SK-N-SH (cell line): ENCODE data around the gene CALCOCO1. TPM values are rescaled to one million over a fixed set of nuclear protein-coding genes. Genes with fewer than 3 reads are reported as not detected.

Experiments used
- CTCF ChIA-PET: fragments of 300-600, 350-600 bp; formaldehyde crosslinking; extraction: SDS; loops from one replicate; lab custom pipeline; 2021; lab: Yijun Ruan, JAX
- POLR2A ChIA-PET: fragments of 350-600 bp; sonication (Branson Sonifier 250); formaldehyde crosslinking; extraction: SDS; loops from one replicate; lab custom pipeline; 2020; ENCODE audit warnings: antibody characterized with exemption, inconsistent platforms; lab: Yijun Ruan, JAX
- DNase-seq: peaks from one replicate; pipeline ENCODE4 v3.0.0; 2012
- H2AFZ ChIP-seq: fragments of 200-600 bp; sonication (generic); 2 replicates; pipeline ENCODE4 v1.8.1; 2016; ENCODE audit warnings: antibody characterized with exemption, mild to moderate bottlenecking, low read depth
- H3F3A ChIP-seq: fragments of 200-600 bp; sonication (generic); replicated peaks from 2 replicates; pipeline ENCODE3; 2016; ENCODE audit warnings: antibody characterized with exemption, mild to moderate bottlenecking; ENCODE audit not compliant: insufficient read depth
- H3K27ac ChIP-seq, 2 experiments: fragments of 200-500 bp in 1 of 2; fragments of 200-600 bp in 1 of 2; sonication (Bioruptor generic) in 1 of 2; sonication (generic), shearing (Covaris generic) in 1 of 2; 2 replicates each; pipeline versions ENCODE4 v1.5.1 to v1.6.1; 2014 to 2016; ENCODE audit warnings: low read depth in 2 of 2, inconsistent platforms in 1 of 2, low read length in 1 of 2, mild to moderate bottlenecking in 1 of 2, mixed read lengths in 1 of 2
- H3K27me3 ChIP-seq: fragments of 200-600 bp; sonication (generic), shearing (Covaris generic); 2 replicates; pipeline ENCODE4 v1.6.1; 2016; ENCODE audit warnings: mixed run types; ENCODE audit not compliant: insufficient read depth
- H3K36me3 ChIP-seq, 2 experiments: fragments of 200-500 bp in 1 of 2; fragments of 200-600 bp in 1 of 2; sonication (Bioruptor generic) in 1 of 2; sonication (generic) in 1 of 2; replicated peaks in 1 of 2; 2 replicates each; pipeline versions ENCODE3 to v1.5.1; 2014 to 2016; ENCODE audit warnings: low read length in 1 of 2, mild to moderate bottlenecking in 1 of 2; ENCODE audit not compliant: insufficient read depth in 2 of 2, control insufficient read depth in 1 of 2
- H3K4me1 ChIP-seq, 2 experiments: fragments of 200-500 bp in 1 of 2; fragments of 200-600 bp in 1 of 2; sonication (Bioruptor generic) in 1 of 2; sonication (generic), shearing (Covaris generic) in 1 of 2; 2 replicates each; pipeline versions ENCODE4 v1.5.1 to v1.6.1; 2014 to 2016; ENCODE audit warnings: low read depth in 1 of 2, low read length in 1 of 2, mixed run types in 1 of 2; ENCODE audit not compliant: insufficient read depth in 2 of 2, control insufficient read depth in 1 of 2
- H3K4me2 ChIP-seq: fragments of 200-600 bp; sonication (generic), shearing (Covaris generic); 2 replicates; pipeline ENCODE4 v1.6.1; 2017; ENCODE audit warnings: mixed run types
- H3K4me3 ChIP-seq, 2 experiments: fragments of 200-500 bp in 1 of 2; fragments of 200-600 bp in 1 of 2; sonication (Bioruptor generic) in 1 of 2; sonication (generic), shearing (Covaris generic) in 1 of 2; 2 replicates each; pipeline versions ENCODE4 v1.5.1 to v1.8.1; 2014 to 2016; ENCODE audit warnings: low read depth in 2 of 2, inconsistent platforms in 1 of 2, low read length in 1 of 2, mild to moderate bottlenecking in 1 of 2, mixed read lengths in 1 of 2, moderate library complexity in 1 of 2
- H3K79me2 ChIP-seq: fragments of 200-600 bp; sonication (generic); 2 replicates; pipeline ENCODE4 v1.8.1; 2017; ENCODE audit warnings: mild to moderate bottlenecking; ENCODE audit not compliant: insufficient read depth
- H3K9ac ChIP-seq: fragments of 200-600 bp; sonication (generic); 2 replicates; pipeline ENCODE4 v1.6.1; 2017; ENCODE audit warnings: mixed run types
- H3K9me2 ChIP-seq: fragments of 200-600 bp; sonication (generic); 2 replicates; pipeline ENCODE4 v1.6.1; 2017; ENCODE audit warnings: mixed run types
- H3K9me3 ChIP-seq: fragments of 200-600 bp; sonication (generic); 2 replicates; pipeline ENCODE4 v1.6.1; 2017; ENCODE audit warnings: mixed run types, mild to moderate bottlenecking, moderate library complexity
- H4K20me1 ChIP-seq: fragments of 200-600 bp; sonication (generic); 2 replicates; pipeline ENCODE4 v1.6.1; 2017; ENCODE audit warnings: mild to moderate bottlenecking, mixed run types; ENCODE audit not compliant: insufficient read depth
- ELF1 ChIP-seq: IDR thresholded peaks from 2 replicates; pipeline ENCODE4 v1.4.0; 2012
- EZH2phosphoT487 ChIP-seq: fragments of 200-600 bp; sonication (generic); IDR thresholded peaks from 2 replicates; pipeline ENCODE4 v1.6.1; 2017; ENCODE audit warnings: low read depth, mixed run types, mild to moderate bottlenecking, antibody characterized with exemption, moderate library complexity, borderline replicate concordance
- FOSL2 ChIP-seq: IDR thresholded peaks from 2 replicates; pipeline ENCODE4 v1.4.0; 2012; ENCODE audit warnings: low read depth, mild to moderate bottlenecking, moderate library complexity, borderline replicate concordance
- FOXM1 ChIP-seq: IDR thresholded peaks from 2 replicates; pipeline ENCODE4 v1.4.0; 2012; ENCODE audit warnings: low read depth, mild to moderate bottlenecking
- GABPA ChIP-seq: IDR thresholded peaks from 2 replicates; pipeline ENCODE4 v1.4.0; 2012; ENCODE audit warnings: low read depth, mild to moderate bottlenecking
- GATA2 ChIP-seq: sonication (generic); formaldehyde crosslinking; IDR thresholded peaks from 2 replicates; pipeline ENCODE4 v1.5.0; 2020; ENCODE audit warnings: mild to moderate bottlenecking, missing genetic modification reagents
- NFIC ChIP-seq: IDR thresholded peaks from 2 replicates; pipeline ENCODE4 v1.4.0; 2012; ENCODE audit warnings: borderline replicate concordance
- NRF1 ChIP-seq: IDR thresholded peaks from 2 replicates; pipeline ENCODE4 v1.6.1; 2012; ENCODE audit warnings: low read depth, mild to moderate bottlenecking, low read length
- SMC3 ChIP-seq: IDR thresholded peaks from 2 replicates; pipeline ENCODE4 v1.6.1; 2012; ENCODE audit warnings: low read depth, low read length, improper control_type of control experiment
- TEAD4 ChIP-seq: IDR thresholded peaks from 2 replicates; pipeline ENCODE4 v1.4.0; 2012; ENCODE audit warnings: mild to moderate bottlenecking, borderline replicate concordance; ENCODE audit not compliant: insufficient read depth
- WGBS: methylation state at CpG from one replicate; pipeline ENCODE4 v1.1.6; 2017; ENCODE audit warnings: low lambda C conversion rate; 5-methylcytosine and 5-hydroxymethylcytosine counted together
- polyA plus RNA-seq, 3 experiments: library from polyadenylated mRNA; depleted of rRNA; stranded (reverse); fragments of >200 nt; gene quantifications; 2 replicates each; pipeline ENCODE4 v1.2.3, GENCODE V29; 2012
- TF ChIP-seq, protein P1 (sequence below): fragments of 200-600 bp; sonication (generic); IDR thresholded peaks from 2 replicates; pipeline ENCODE4 v1.6.1; 2017; ENCODE audit warnings: antibody characterized with exemption, mild to moderate bottlenecking, moderate library complexity
- TF ChIP-seq, protein P2 (sequence below): IDR thresholded peaks from 2 replicates; pipeline ENCODE4 v1.4.0; 2012; ENCODE audit warnings: low read depth
- TF ChIP-seq, protein P3 (sequence below): fragments of 150-350 bp; IDR thresholded peaks from 2 replicates; pipeline ENCODE4 v1.6.1; 2016; ENCODE audit warnings: mild to moderate bottlenecking, low read depth, low read length
- TF ChIP-seq, protein P4 (sequence below): IDR thresholded peaks from 2 replicates; pipeline ENCODE4 v1.4.0; 2012; ENCODE audit warnings: low read depth, borderline replicate concordance
- TF ChIP-seq, protein P5 (sequence below): IDR thresholded peaks from 2 replicates; pipeline ENCODE4; 2012

CALCOCO1 gene
- polyA plus RNA-seq, 1 of the 3 experiments (the other 2 are of a cell fraction) = 72.1 TPM

DNA sequence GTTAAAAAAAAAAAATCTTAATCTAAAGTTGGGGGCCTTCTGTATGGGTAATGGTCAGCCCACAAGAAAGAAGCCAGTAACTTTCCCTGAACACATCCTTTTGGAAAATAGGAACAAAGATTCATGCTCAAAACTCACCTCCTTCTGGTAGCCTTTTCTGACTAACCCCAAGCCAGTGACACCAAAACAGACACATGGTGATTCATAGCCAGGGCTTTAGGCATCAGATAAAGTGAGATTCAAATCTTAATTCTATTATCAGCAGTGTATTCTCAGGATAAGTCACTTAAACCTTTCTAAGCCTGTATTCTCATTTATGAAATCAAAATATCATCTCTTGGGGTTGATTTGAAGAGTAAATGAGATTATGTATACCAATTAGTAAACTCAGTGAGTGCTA lies 56.3 kb downstream of the CALCOCO1 start:
- H3K36me3 ChIP-seq = peaks cover 42 to 71% of the 10 kb centered on the region in 2 experiments
- CTCF ChIA-PET = interaction anchor here (0.7 to 1.7 kb wide), 3 partner anchors 73 to 128 kb away, joined by 3 to 4 read pairs (median 4); no protein-coding TSS in a partner anchor

DNA sequence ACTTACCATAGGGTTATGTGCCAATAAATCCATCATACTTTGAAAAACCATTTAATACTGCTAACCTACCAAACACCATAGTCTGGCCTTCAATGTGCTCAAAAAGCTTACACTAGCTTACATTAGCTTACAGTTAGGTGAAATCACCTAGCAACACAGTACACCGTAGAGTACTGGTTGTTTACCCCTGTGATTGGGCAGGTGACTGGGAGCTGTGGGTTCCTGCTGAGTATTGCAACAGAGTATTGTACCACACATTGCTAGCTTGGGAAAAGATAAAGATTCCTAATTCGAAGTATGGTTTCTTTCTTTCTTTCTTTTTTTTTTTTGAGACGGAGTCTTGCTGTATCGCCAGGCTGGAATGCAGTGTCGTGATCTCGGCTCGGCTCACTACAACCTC lies 56.9 kb downstream of the CALCOCO1 start:
- Histone ChIP-seq H3K4me1 (peaks cover 0 to 5% of the 10 kb centered on the region in 2 experiments; a peak in 2 of 4 replicates), H3K9me2 (no peaks in the 10 kb centered on the region), H3K27ac (no peak overlapping the region), H2AFZ (no peak overlapping the region), H3K79me2 (peaks cover 50% of the 10 kb centered on the region), H3K4me3 (no peak overlapping the region), H4K20me1 (no peaks in the 10 kb centered on the region), H3F3A (peaks cover 12% of the 10 kb centered on the region), H3K9ac (no peak overlapping the region), H3K36me3 (peaks cover 48 to 73% of the 10 kb centered on the region in 2 experiments), H3K9me3 (no peaks in the 10 kb centered on the region), H3K27me3 (no peaks in the 10 kb centered on the region), H3K4me2 (no peak overlapping the region)
- no peak for DNase-seq
- TF ChIP-seq NFIC (no peak), GABPA (no peak), NRF1 (no peak), TEAD4 (no peak), FOXM1 (no peak)
- TF ChIP-seq, protein P1, sequence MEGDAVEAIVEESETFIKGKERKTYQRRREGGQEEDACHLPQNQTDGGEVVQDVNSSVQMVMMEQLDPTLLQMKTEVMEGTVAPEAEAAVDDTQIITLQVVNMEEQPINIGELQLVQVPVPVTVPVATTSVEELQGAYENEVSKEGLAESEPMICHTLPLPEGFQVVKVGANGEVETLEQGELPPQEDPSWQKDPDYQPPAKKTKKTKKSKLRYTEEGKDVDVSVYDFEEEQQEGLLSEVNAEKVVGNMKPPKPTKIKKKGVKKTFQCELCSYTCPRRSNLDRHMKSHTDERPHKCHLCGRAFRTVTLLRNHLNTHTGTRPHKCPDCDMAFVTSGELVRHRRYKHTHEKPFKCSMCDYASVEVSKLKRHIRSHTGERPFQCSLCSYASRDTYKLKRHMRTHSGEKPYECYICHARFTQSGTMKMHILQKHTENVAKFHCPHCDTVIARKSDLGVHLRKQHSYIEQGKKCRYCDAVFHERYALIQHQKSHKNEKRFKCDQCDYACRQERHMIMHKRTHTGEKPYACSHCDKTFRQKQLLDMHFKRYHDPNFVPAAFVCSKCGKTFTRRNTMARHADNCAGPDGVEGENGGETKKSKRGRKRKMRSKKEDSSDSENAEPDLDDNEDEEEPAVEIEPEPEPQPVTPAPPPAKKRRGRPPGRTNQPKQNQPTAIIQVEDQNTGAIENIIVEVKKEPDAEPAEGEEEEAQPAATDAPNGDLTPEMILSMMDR = no peak
- TF ChIP-seq, protein P2, sequence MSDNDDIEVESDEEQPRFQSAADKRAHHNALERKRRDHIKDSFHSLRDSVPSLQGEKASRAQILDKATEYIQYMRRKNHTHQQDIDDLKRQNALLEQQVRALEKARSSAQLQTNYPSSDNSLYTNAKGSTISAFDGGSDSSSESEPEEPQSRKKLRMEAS = no peak
- TF ChIP-seq, protein P3, sequence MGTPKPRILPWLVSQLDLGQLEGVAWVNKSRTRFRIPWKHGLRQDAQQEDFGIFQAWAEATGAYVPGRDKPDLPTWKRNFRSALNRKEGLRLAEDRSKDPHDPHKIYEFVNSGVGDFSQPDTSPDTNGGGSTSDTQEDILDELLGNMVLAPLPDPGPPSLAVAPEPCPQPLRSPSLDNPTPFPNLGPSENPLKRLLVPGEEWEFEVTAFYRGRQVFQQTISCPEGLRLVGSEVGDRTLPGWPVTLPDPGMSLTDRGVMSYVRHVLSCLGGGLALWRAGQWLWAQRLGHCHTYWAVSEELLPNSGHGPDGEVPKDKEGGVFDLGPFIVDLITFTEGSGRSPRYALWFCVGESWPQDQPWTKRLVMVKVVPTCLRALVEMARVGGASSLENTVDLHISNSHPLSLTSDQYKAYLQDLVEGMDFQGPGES = no peak
- TF ChIP-seq, protein P4, sequence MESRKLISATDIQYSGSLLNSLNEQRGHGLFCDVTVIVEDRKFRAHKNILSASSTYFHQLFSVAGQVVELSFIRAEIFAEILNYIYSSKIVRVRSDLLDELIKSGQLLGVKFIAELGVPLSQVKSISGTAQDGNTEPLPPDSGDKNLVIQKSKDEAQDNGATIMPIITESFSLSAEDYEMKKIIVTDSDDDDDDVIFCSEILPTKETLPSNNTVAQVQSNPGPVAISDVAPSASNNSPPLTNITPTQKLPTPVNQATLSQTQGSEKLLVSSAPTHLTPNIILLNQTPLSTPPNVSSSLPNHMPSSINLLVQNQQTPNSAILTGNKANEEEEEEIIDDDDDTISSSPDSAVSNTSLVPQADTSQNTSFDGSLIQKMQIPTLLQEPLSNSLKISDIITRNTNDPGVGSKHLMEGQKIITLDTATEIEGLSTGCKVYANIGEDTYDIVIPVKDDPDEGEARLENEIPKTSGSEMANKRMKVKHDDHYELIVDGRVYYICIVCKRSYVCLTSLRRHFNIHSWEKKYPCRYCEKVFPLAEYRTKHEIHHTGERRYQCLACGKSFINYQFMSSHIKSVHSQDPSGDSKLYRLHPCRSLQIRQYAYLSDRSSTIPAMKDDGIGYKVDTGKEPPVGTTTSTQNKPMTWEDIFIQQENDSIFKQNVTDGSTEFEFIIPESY = no peak
- CTCF ChIA-PET = interaction anchor here (0.7 to 1.7 kb wide), 2 partner anchors 73 to 87 kb away, joined by 3 to 4 read pairs; no protein-coding TSS in a partner anchor
- 97% methylated on average over 7 of the region's 7 CpGs for WGBS
- POLR2A ChIA-PET = no interaction called here

More for the DNA sequence above, 56.3 kb downstream of the CALCOCO1 start:
- Histone ChIP-seq H3K9me3 (no peaks in the 10 kb centered on the region), H3K4me3 (no peak overlapping the region), H3K27ac (no peak overlapping the region), H3K9me2 (no peaks in the 10 kb centered on the region), H3K9ac (no peak overlapping the region), H3F3A (peaks cover 6% of the 10 kb centered on the region), H3K27me3 (no peaks in the 10 kb centered on the region), H2AFZ (no peak overlapping the region), H3K4me1 (peaks cover 0 to 5% of the 10 kb centered on the region in 2 experiments; a peak in 2 of 4 replicates), H3K4me2 (no peak overlapping the region), H4K20me1 (no peaks in the 10 kb centered on the region), H3K79me2 (peaks cover 54% of the 10 kb centered on the region)
- TF ChIP-seq, protein P3 = no peak
- TF ChIP-seq FOSL2 (no peak), GATA2 (CRISPR knock-in tag) (peak; percentile 31), ELF1 (no peak), EZH2phosphoT487 (no peak), SMC3 (no peak)
- TF ChIP-seq, protein P2 = no peak
- TF ChIP-seq, protein P5, sequence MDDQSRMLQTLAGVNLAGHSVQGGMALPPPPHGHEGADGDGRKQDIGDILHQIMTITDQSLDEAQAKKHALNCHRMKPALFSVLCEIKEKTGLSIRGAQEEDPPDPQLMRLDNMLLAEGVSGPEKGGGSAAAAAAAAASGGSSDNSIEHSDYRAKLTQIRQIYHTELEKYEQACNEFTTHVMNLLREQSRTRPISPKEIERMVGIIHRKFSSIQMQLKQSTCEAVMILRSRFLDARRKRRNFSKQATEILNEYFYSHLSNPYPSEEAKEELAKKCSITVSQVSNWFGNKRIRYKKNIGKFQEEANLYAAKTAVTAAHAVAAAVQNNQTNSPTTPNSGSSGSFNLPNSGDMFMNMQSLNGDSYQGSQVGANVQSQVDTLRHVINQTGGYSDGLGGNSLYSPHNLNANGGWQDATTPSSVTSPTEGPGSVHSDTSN = no peak
- POLR2A ChIA-PET = no interaction called here
- no peak for DNase-seq
